KMS-11 (cell line): ENCODE measurements around the gene EXOC4.

Source experiments
- H2AFZ ChIP-seq: fragments of 200-600 bp; sonication (generic); 2 replicates; pipeline ENCODE4 v1.6.1; 2016; ENCODE audit warnings: antibody characterized with exemption, mixed run types, low read depth
- H3K27ac ChIP-seq: fragments of 200-600 bp; sonication (generic); 2 replicates; pipeline ENCODE4 v1.6.1; 2016; ENCODE audit warnings: mild to moderate bottlenecking, mixed run types
- H3K27me3 ChIP-seq: fragments of 200-600 bp; sonication (generic); 2 replicates; pipeline ENCODE4 v1.6.1; 2017; ENCODE audit warnings: mild to moderate bottlenecking, low read depth, mixed run types, moderate library complexity; ENCODE audit not compliant: insufficient read depth
- H3K36me3 ChIP-seq: fragments of 200-600 bp; sonication (generic); 2 replicates; pipeline ENCODE4 v1.6.1; 2017; ENCODE audit warnings: mild to moderate bottlenecking, mixed run types; ENCODE audit not compliant: insufficient read depth
- H3K4me1 ChIP-seq: fragments of 200-600 bp; sonication (generic); 2 replicates; pipeline ENCODE4 v1.6.1; 2016; ENCODE audit warnings: mild to moderate bottlenecking, low read depth, mixed run types; ENCODE audit not compliant: poor library complexity, severe bottlenecking
- H3K4me2 ChIP-seq: fragments of 200-600 bp; sonication (generic); 2 replicates; pipeline ENCODE4 v1.7.0; 2016; ENCODE audit warnings: mild to moderate bottlenecking, mixed run types
- H3K4me3 ChIP-seq: fragments of 200-600 bp; sonication (generic); IDR thresholded peaks from 2 replicates; pipeline ENCODE4 v1.6.1; 2017; ENCODE audit warnings: low read depth, low read length, mixed read lengths; ENCODE audit not compliant: insufficient read depth
- H3K79me2 ChIP-seq: fragments of 200-600 bp; sonication (generic); 2 replicates; pipeline ENCODE4 v1.6.1; 2016; ENCODE audit warnings: low read depth, mixed run types; ENCODE audit not compliant: insufficient read depth
- H3K9ac ChIP-seq: fragments of 200-600 bp; sonication (generic); 2 replicates; pipeline ENCODE4 v1.6.1; 2016; ENCODE audit warnings: mild to moderate bottlenecking, mixed run types
- H4K20me1 ChIP-seq: fragments of 200-600 bp; sonication (generic); 2 replicates; pipeline ENCODE4 v1.6.1; 2016; ENCODE audit warnings: mild to moderate bottlenecking, mixed run types; ENCODE audit not compliant: insufficient read depth
- CTCF ChIP-seq: fragments of 200-600 bp; sonication (generic); conservative IDR thresholded peaks from 2 replicates; pipeline ENCODE4 v1.6.1; 2017; ENCODE audit warnings: low read depth, mild to moderate bottlenecking, antibody characterized with exemption, low read length, moderate library complexity, mixed read lengths

Gene EXOC4

GRCh38 chr7:133536450-133536849 is 283.6 kb downstream of the EXOC4 start:
- no peak overlapping the region for H3K4me3 ChIP-seq
- no peaks in the 10 kb centered on the region for H4K20me1 ChIP-seq

GRCh38 chr7:133539016-133539415 is 286.1 kb downstream of the EXOC4 start:
- no peak overlapping the region for H3K4me2 ChIP-seq
- no peak overlapping the region for H3K9ac ChIP-seq
- no peaks in the 10 kb centered on the region for H4K20me1 ChIP-seq
- H3K4me1 ChIP-seq, result peaks cover 9% of the 10 kb centered on the region
- H3K79me2 ChIP-seq, result no peaks in the 10 kb centered on the region
- H3K27ac ChIP-seq, result no peak overlapping the region
- no peak overlapping the region for H3K4me3 ChIP-seq
- H3K27me3 ChIP-seq, result no peaks in the 10 kb centered on the region
- TF ChIP-seq CTCF, result no peak
- H3K36me3 ChIP-seq, result no peaks in the 10 kb centered on the region
- H2AFZ ChIP-seq, result no peak overlapping the region

More at GRCh38 chr7:133536450-133536849, 283.6 kb downstream of the EXOC4 start:
- no peak overlapping the region for H3K9ac ChIP-seq
- H3K79me2 ChIP-seq, result no peaks in the 10 kb centered on the region
- H3K4me1 ChIP-seq, result no peaks in the 10 kb centered on the region
- H3K36me3 ChIP-seq, result no peaks in the 10 kb centered on the region
- H3K4me2 ChIP-seq, result no peak overlapping the region
- H3K27ac ChIP-seq, result no peak overlapping the region
- no peaks in the 10 kb centered on the region for H3K27me3 ChIP-seq
- TF ChIP-seq CTCF, result no peak
- no peak overlapping the region for H2AFZ ChIP-seq

DNA sequence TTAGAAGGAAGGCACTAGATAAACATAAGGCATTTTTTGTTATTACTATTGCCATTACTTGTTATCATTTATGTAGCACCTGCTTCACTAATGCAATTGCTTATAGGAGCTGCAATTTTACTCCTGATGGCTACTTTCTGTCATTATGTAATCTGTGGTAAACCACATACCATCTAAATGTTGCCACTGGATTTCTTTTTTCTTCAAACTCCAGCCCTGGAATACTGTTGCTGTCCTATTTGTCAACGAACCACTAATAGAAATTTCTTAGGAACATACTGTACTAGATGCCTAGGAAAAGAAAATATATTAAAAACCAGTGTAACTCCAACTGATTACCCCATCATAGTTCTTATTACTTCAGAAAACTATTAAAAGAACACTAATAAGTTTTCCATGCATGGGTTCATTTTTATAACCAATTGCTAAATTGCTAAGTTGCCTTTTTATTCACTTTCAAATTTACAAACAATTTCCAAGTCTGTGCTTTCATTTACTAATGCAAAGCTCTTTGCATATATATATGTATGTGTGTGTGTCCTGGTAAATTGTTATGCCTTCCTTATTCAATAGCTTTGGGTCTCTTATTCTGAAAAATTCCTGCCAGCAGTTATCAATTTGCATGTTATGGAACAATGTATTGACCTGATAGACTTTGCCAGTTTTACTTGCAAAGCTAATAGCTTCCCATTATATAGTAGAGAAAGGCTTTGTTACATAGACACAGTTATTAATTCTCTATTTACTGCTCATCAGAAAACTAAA is 287.4 kb downstream of the EXOC4 start:
- Histone ChIP-seq H3K4me1 (peaks cover 15% of the 10 kb centered on the region), H3K36me3 (no peaks in the 10 kb centered on the region), H3K27ac (no peak overlapping the region), H3K4me2 (no peak overlapping the region), H3K79me2 (no peaks in the 10 kb centered on the region), H2AFZ (no peak overlapping the region), H3K4me3 (no peak overlapping the region), H4K20me1 (no peaks in the 10 kb centered on the region), H3K27me3 (no peaks in the 10 kb centered on the region), H3K9ac (no peak overlapping the region)
- TF ChIP-seq CTCF, result no peak

- no peak overlapping the region for H3K27ac ChIP-seq
- no peaks in the 10 kb centered on the region for H3K27me3 ChIP-seq
- H4K20me1 ChIP-seq, result no peaks in the 10 kb centered on the region
- peaks cover 20% of the 10 kb centered on the region for H3K4me1 ChIP-seq
- no peak overlapping the region for H2AFZ ChIP-seq
- H3K36me3 ChIP-seq, result no peaks in the 10 kb centered on the region
- H3K4me3 ChIP-seq, result no peak overlapping the region
- H3K9ac ChIP-seq, result no peak overlapping the region
- TF ChIP-seq CTCF, result no peak
- no peak overlapping the region for H3K4me2 ChIP-seq
- no peaks in the 10 kb centered on the region for H3K79me2 ChIP-seq
Observed at GRCh38 chr7:133542209-133542780, 289.4 kb downstream of the EXOC4 start.
